Activated CD4-positive, alpha-beta T cell treated with anti-CD3 and anti-CD28 coated beads, Interleukin-2, amount 50 U/mL, for 16 hours (primary cell): ENCODE measurements around the gene TF.

Experiments used
- DNase-seq: peaks from one replicate; pipeline ENCODE4 v3.0.0-alpha.2; 2020

The TF gene

GRCh38 chr3:133820129-133820528 lies 73.9 kb downstream of the TF start:
- DNase-seq, result no peak

DNA sequence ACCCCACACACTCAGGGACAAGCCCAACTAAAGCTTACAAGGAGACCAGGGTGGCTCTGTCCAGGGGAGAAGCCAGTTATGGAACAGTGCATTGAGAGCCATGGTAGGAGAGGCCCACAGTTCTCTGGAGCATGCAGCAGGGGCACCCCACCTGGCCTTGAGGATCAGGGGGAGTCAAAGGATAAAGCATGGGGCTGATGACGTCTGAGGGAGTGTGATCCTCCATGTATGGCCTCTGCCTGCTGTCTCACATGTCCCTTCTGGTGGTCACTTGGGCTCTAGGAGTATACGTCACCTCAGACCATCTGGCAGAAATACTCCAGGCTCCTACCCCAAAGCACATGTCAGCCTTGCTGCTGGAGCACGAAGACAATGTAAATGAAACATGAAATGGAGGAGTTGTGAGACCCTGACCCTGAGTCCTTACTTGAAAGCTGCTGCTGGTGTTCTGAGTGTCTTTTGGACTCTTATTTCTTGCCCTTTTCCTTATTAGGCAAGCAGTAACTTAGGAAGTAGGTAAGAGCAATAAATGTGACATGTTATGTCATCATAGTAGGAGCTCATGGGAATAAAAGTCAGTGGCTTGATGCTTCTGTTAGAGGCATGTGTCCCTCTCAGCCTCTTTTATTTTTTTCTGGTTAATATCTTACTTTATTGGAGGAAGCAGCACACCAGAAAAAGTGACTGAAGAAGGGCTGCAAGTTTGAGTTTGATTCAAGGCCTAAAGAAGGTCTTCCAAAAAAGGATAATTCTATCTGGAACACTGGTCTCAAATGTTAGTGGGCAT lies 74.9 kb downstream of the TF start:
- no peak for DNase-seq

DNA sequence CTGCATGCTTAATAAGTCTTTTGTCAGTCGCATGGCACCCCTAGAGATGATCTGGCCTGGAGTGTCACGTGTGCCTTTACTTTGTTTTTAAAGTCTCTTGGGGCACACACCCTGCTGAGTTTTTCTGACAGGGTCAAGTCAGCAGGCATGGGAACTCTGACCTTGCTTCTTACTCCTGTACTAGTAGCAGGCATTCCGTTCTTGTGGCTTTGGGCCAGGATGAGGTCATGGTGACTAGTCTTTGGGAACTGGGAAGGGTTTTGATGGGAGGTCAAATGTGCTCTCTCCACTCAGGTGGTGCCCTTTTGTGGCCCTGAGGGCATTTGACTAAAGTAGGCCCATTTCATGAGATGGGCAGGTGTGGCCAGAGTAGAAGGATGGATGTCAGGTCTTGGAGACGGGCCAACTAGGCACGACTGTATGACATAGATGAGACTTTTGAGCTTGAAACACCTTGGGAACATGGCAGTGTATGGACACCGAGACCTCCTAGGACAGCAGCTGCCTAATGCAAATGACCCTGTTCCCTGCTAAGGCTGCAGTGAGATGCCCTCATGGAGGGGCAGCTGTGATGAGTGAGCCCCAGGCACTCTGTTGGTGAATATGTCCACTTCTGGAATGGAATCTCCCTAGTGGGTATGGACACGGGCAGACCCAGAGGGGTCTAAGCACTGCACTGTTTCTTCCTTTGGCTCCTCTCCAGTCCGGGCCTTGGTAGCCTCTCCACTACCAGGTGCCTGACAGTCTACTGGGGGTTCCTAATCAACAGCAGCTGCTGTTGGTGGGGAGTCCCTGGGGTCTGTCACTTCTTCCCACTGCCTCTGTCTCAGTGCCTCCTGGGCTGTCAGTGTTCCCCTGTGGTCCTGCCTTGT lies 75.8 kb downstream of the TF start:
- DNase-seq, result no peak

DNA sequence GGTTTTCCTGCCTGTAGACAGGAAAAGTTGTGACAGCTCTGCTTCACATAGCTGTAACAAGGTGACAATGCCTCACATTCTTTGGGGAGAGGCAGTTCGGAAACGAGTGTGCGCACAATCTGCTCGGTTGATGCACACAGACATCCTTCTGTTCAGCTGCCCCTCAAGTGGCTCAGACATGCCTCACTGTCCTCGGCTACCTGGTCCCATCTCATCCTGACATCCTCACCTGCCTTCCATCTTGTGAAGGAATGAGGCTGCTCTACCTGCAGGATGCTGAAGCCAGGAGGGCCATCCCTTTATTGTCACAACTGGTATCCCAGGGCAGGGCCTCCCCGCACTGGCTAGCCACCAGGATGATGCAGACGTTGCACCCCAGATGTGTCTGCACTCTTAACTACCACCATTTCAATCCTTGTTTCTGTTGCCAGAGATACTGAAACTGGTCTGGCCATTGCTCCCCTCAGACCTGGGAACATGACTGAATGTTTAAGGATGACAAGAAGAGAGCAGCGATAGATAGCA lies 78.8 kb downstream of the TF start:
- DNase-seq, result no peak

- DNase-seq, result no peak
Measured at GRCh38 chr3:133825969-133826727, 80.0 kb downstream of the TF start.

GRCh38 chr3:133827136-133827535 lies 80.9 kb downstream of the TF start:
- no peak for DNase-seq

- DNase-seq, result no peak
Measured at GRCh38 chr3:133827684-133828083, 81.5 kb downstream of the TF start.

- no peak for DNase-seq
Measured at GRCh38 chr3:133828576-133829309, 82.5 kb downstream of the TF start.

GRCh38 chr3:133829310-133829707 lies 83.1 kb downstream of the TF start:
- DNase-seq, result no peak

DNA sequence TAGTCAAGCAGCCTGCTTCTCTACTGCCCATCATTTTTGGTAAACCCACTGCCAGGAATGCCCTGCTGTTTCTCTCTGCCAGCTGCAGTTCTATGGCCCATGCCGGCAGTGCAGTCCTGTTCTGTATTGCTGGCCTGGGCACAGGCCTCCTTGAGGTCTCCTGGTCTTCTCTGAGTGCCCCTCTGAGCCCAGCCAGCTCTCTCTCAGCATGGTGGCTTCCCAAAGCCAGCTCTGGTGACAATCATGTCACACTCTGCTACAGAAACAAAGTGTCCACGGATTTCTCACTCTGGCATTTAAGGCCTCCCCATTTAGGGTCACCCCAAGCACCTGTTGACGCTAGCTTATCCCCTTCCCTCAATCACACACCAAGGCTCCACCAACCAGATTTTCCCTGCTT lies 83.9 kb downstream of the TF start:
- DNase-seq, result no peak

DNA sequence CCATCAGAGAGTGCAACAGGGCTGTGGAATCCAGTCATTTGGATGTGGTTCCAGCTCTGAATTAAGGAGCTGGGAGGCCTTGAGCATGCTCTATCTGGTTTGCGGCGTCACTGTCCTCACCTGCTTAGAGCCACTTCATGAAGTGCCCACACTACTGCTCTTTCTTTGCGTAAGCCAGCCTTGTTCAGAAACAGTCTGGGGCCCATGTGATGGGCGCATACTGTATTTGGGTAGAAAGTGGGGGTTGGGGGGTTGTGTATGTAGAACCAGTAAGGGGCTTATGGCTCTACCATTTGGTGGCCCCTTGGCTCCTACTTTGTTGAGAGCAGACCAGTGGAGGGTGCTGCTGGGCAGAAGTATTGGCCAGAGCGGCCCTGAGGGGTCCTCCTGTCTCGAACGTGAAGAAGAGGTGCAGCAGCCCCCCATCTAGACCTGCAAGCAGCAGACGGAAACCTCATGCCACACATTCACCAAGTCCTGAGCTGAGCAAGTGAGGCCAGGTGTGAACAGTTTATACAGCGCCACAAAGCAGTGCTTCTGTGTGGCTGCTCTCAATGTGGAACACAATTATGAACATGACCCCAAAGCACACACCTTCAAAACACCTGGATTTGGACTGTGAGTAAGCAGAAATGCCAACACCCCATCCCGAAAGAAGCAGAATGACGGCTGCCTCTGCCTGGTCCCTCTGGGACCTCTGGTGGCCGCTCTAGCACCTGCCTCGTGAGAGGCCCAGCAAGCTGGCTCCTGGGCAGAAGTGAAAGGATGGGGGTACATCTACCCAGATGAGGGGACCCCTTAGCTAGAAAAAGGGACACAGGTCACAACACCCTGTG lies 86.0 kb downstream of the TF start:
- DNase-seq, result no peak

GRCh38 chr3:133832802-133833144 lies 86.6 kb downstream of the TF start:
- DNase-seq, result no peak

GRCh38 chr3:133833267-133833666 lies 87.1 kb downstream of the TF start:
- no peak for DNase-seq

DNA sequence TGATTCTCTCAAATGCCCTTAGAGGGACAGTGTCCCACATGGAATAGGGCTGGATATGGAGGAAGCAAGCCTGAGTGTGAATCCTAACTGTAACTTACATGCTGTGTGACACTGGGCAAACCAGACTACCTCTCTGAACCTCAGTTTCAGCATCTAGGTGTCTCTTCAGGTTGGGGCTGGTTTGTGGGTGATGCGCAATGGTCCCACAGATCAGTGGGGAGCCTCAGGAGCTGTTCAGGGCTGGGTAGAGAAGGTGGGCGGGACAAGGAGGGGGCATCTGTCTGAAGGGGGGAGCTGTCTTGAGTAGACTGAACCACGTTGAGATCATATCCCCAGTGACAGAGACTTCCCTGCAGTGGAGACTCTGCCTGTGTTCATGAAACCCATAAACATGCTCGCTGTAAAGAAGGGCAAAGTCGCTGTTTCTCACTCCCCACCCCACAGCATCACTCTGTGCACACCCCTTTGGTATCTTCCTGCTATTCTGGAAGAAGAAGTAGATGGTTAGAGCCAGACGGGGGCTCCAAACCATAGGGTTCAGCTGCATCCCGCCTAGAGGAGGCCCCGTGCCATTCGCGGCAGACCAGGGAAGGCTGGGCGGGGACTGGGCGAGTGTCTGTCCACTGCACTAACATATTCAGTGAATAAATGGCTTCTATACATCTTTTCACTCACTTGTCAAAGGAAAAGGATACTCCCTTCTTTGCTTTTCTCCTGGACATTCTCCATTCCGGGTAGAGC lies 87.9 kb downstream of the TF start:
- no peak for DNase-seq

GRCh38 chr3:133834621-133835417 lies 88.6 kb downstream of the TF start:
- no peak for DNase-seq

DNA sequence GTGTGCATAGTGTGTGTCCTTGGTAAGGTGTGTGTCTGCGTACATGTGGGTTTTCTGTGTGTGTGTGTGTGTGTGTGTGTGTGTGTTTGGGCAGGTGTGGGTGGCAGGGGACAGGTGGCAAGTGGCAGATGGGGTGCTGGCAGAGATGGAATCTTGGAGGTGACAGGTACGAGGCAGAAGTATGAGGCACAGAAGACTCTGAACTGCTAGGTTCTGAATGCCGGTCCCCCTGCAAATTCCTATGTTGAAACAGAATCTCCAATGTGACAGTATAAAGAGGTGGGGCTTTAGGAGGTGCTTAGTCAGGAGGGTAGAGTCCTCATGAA lies 89.2 kb downstream of the TF start:
- no peak for DNase-seq

GRCh38 chr3:133835961-133836360 lies 89.8 kb downstream of the TF start:
- no peak for DNase-seq

- DNase-seq, result no peak
Measured at GRCh38 chr3:133836497-133837158, 90.4 kb downstream of the TF start.

DNA sequence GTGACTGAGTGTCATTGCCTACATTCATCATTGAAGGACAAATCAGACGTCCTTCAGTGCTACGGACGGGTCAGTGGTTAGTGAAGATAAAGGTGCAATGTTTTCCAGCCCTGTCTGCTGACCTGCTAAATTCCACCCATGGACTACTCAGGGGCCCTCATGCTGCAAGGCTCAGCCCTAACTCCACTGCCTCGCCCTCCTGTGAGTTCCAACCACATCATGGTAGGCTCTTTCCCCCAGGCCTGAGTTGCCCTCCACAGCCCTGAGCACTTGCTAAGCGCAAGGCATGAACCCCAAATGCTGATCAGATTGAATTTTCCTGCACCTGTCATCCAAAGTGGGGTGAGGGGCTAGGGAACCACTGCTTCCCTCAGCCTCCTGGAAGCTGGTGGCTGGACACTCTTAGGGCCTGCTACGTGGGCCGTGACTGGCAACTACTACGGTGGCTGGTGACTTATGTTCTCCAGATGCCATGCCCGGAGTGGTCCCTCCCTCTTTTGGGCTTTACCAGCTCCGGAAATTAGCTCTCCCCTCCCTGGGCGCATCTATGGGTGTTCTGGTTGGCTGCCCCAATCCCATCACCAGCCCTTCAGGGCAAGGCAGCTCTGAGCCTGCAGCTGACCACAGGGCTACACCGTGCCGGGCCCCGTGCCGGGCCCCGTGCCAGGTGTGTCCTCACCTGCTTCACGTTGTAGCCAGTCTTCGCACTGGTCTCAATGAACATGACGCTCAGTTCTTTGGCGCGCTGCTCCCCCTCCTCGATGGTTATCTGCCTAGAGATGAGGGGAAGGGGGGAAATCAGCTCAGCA lies 91.5 kb downstream of the TF start:
- DNase-seq, result no peak
